Measurements from ENCODE around the gene BCKDK.
A peak's percentile ranks its signal among the peaks of the same experiment; 100 is the strongest.
"Not testable (repeated sequence)": the region's sequence is repeated elsewhere in the genome, so short reads cannot be mapped to it uniquely, and the experiment has no call there.

Gene BCKDK

GRCh38 chr16:31149332-31149731 lies 41.1 kb downstream of the BCKDK start:
- Histone ChIP-seq H3K27me3 (ENCODE audit: control insufficient read depth in 2 of 2, insufficient read depth in 2 of 2, low read length in 2 of 2) (peaks cover 0 to 3% of the 10 kb centered on the region in 2 donors), H3K36me3 (ENCODE audit: control insufficient read depth in 2 of 2, insufficient read depth in 2 of 2, low read length in 2 of 2) (no peaks in the 10 kb centered on the region), H3K9ac (ENCODE audit: low read depth in 1 of 2, low read length in 2 of 2) (no peak overlapping the region), H3K4me3 (ENCODE audit: low read length in 2 of 2) (peak overlapping the region in 1 of 2 donors; percentile 3), H3K4me1 (ENCODE audit: control insufficient read depth in 2 of 2, insufficient read depth in 2 of 2, low read length in 2 of 2) (peaks cover 0 to 7% of the 10 kb centered on the region in 2 donors), H3K27ac (ENCODE audit: low read depth in 2 of 2, low read length in 2 of 2) (peak overlapping the region in 1 of 2 donors; percentile 3), H3K9me3 (ENCODE audit: control insufficient read depth in 2 of 2, low read length in 2 of 2) (no peaks in the 10 kb centered on the region)

GRCh38 chr16:31149894-31150890 lies 42.0 kb downstream of the BCKDK start, which contains the start of gene PRSS36:
TSS of gene PRSS36 (minus strand) at chr16:31150066. CDS start at chr16:31150035, 31 bp downstream.
- peak within 1 kb of the TSS; percentile 3 to 39 for H3K27ac ChIP-seq (ENCODE audit: low read depth in 2 of 2, low read length in 2 of 2)

GRCh38 chr16:31150976-31151375 lies 42.8 kb downstream of the BCKDK start:
- H3K36me3 ChIP-seq (ENCODE audit: control insufficient read depth in 2 of 2, insufficient read depth in 2 of 2, low read length in 2 of 2); H3K4me3 ChIP-seq (ENCODE audit: low read length in 2 of 2); H3K27ac ChIP-seq (ENCODE audit: low read depth in 2 of 2, low read length in 2 of 2); H3K9ac ChIP-seq (ENCODE audit: low read depth in 1 of 2, low read length in 2 of 2); H3K4me1 ChIP-seq (ENCODE audit: control insufficient read depth in 2 of 2, insufficient read depth in 2 of 2, low read length in 2 of 2); H3K27me3 ChIP-seq (ENCODE audit: control insufficient read depth in 2 of 2, insufficient read depth in 2 of 2, low read length in 2 of 2); H3K9me3 ChIP-seq (ENCODE audit: control insufficient read depth in 2 of 2, low read length in 2 of 2): not testable (repeated sequence)

More at GRCh38 chr16:31149894-31150890, 42.0 kb downstream of the BCKDK start, which contains the start of gene PRSS36:
- Histone ChIP-seq H3K9ac (ENCODE audit: low read depth in 1 of 2, low read length in 2 of 2) (no peak within 1 kb of the TSS), H3K36me3 (ENCODE audit: control insufficient read depth in 2 of 2, insufficient read depth in 2 of 2, low read length in 2 of 2) (no peaks in the 10 kb centered on the region), H3K27me3 (ENCODE audit: control insufficient read depth in 2 of 2, insufficient read depth in 2 of 2, low read length in 2 of 2) (peaks cover 0 to 3% of the 10 kb centered on the region in 2 donors), H3K9me3 (ENCODE audit: control insufficient read depth in 2 of 2, low read length in 2 of 2) (no peaks in the 10 kb centered on the region), H3K4me1 (ENCODE audit: control insufficient read depth in 2 of 2, insufficient read depth in 2 of 2, low read length in 2 of 2) (peaks cover 0 to 7% of the 10 kb centered on the region in 2 donors), H3K4me3 (ENCODE audit: low read length in 2 of 2) (peak within 1 kb of the TSS in 1 of 2 donors; percentile 3)

- no peak overlapping the region for H3K4me3 ChIP-seq (ENCODE audit: low read length in 2 of 2)
- no peaks in the 10 kb centered on the region for H3K36me3 ChIP-seq (ENCODE audit: control insufficient read depth in 2 of 2, insufficient read depth in 2 of 2, low read length in 2 of 2)
- H3K9ac ChIP-seq (ENCODE audit: low read depth in 1 of 2, low read length in 2 of 2), result no peak overlapping the region
- no peak overlapping the region for H3K27ac ChIP-seq (ENCODE audit: low read depth in 2 of 2, low read length in 2 of 2)
- no peaks in the 10 kb centered on the region for H3K4me1 ChIP-seq (ENCODE audit: control insufficient read depth in 2 of 2, insufficient read depth in 2 of 2, low read length in 2 of 2)
- no peaks in the 10 kb centered on the region for H3K27me3 ChIP-seq (ENCODE audit: control insufficient read depth in 2 of 2, insufficient read depth in 2 of 2, low read length in 2 of 2)
- H3K9me3 ChIP-seq (ENCODE audit: control insufficient read depth in 2 of 2, low read length in 2 of 2), result no peaks in the 10 kb centered on the region
Observed at GRCh38 chr16:31157136-31157535, 49.0 kb downstream of the BCKDK start.
